HG03108 (cell line): ENCODE measurements around the gene POM121C.
"Not testable (repeated sequence)": the region's sequence is repeated elsewhere in the genome, so short reads cannot be mapped to it uniquely, and the experiment has no call there.

ENCODE experiments used
- ATAC-seq: cut with Tn5 transposase; IDR thresholded peaks from one replicate; pipeline ENCODE4 v1.9.1; 2021; ENCODE audit warnings: moderate library complexity; ENCODE audit not compliant: unreplicated experiment

POM121C gene

GRCh38 chr7:75485979-75486643 lies at the start of gene POM121C:
Gene POM121C (minus strand): TSS chr7:75486299. CDS start chr7:75441496, 44,803 bp downstream.
- peak; percentile 100 for ATAC-seq

- peak; percentile 82 for ATAC-seq
Observed at GRCh38 chr7:75534727-75535307, 48.7 kb upstream of the POM121C start.

DNA sequence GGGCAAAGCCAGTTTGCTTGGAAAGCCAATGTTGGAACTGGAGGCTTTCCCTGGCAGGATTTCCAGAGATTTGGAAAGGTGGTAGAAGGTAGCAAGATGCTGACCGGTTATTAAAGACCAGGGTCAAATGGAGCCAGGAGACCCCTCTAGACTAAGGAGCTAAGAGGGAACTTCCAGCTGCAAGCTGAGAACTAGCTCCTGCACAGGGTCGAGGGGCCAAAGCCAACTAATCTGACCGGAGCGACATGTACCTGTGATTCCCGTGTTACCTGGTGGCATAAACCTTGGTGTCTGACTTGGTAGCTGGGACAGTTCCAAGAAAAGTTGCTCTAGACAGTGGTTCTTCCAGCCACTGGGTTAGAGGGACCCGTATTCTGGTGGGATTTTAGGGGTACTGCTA lies 47.8 kb upstream of the POM121C start:
- ATAC-seq, result no peak

- no peak for ATAC-seq
Observed at GRCh38 chr7:75532639-75533038, 46.5 kb upstream of the POM121C start.

DNA sequence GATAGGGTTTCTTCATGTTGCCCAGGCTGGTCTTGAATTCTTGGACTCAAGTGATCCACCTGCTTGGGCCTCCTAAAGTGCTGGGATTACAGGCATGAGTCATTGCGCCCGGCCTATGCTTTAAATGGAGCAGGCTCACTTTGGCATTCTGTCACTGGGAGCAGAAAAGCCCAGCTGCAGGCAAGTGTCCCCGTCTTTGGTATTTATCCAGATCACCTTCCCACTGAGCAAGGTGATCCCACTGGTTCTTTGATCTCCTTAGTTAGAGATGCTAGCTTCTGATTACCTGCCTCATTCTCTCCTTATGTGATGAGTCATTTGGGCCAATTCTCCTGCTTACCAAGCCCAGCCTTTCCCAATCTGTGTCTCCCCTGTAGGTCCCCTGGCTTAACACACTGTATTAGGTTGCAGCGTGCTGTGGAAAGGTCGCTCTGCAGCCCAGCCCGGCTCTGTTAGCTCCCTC lies 45.3 kb upstream of the POM121C start:
- ATAC-seq, result no peak

DNA sequence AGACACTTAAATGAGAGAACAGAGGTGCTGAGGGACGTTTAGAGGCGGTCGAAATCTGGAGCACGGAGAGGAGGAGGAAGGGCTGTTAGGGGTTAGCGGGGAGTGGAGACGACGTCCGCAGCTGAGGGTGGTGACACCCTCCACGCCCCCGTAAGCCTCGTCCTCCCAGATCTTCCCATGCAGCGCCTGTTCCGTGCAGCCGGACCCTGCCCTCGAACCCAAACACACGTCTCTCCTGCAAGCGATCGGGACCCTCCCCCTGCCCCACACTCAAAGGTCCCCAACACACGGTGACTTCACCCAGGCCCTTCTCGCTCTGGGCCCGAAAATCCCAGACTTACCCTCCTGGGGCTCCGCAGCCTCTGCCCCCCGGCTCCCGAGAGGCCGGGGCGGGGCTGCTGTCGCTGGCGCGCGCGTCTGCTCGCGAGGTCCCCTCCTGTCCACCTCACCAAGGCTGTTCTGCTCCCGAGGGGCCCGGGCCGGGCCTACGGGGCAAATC lies 41.2 kb upstream of the POM121C start:
- ATAC-seq, result not testable (repeated sequence)

- ATAC-seq, result not testable (repeated sequence)
Observed at GRCh38 chr7:75521727-75522126, 35.6 kb upstream of the POM121C start.

DNA sequence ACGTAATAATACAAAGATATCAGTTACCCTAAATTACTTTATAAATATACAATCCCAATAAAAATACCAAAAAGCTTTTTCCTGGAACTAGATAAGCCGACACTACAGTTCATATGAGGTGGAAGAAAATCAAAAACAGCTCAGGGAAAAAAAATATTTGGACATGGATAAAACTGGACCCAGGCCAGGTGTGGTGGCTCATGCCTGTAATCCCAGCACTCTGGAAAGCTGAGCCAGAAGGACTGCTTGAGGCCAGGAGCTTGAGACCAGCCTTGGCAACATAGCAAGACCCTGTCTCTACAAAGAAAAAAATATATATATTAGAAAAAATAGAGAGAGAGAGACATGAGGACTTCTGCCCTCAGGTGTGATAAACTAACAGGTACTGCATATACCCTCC lies 32.7 kb upstream of the POM121C start:
- ATAC-seq, result not testable (repeated sequence)

DNA sequence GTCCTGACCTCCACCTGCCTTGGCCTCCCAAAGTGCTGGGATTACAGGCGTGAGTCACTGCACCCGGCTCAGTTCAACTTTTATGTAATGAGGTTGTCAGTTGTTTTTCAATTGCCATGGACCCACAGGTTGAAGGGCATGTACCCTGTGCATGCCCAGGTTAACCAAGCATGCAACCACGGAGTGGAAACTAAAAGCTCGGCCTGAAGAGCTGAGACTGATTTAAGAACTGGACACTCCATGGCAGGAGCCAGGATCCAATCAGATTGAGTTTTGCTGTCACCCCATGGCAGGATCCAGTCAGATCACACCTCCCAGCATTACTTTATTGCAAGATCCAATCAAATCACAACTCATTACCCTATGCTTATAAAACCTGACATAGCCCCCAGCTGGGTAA lies 22.9 kb upstream of the POM121C start:
- peak; percentile 52 for ATAC-seq

DNA sequence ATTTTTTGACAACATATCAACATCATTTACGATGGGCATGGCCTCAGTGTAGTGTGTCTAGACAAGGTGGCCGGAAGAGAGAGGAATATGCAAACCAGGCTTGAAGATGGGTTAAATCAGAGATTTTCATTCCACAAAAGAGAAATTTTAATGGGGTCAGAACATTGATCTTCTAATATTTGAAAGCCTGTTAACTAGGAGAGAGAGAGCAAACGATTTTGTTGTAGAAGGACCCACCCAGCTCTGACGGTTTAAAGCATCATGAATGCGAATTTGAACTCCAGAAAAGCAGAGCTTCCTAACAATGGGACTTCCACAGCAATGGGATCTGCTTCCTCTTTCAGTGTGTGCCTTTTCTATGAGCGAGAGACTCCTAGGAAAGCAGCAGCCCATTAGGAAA lies 5.9 kb upstream of the POM121C start, which contains the start of gene SPDYE5:
SPDYE5 (plus strand) TSS at position 301 of the 400 bp plus-strand sequence. CDS start 1,728 bp downstream, outside the sequence.
- ATAC-seq, result not testable (repeated sequence)

DNA sequence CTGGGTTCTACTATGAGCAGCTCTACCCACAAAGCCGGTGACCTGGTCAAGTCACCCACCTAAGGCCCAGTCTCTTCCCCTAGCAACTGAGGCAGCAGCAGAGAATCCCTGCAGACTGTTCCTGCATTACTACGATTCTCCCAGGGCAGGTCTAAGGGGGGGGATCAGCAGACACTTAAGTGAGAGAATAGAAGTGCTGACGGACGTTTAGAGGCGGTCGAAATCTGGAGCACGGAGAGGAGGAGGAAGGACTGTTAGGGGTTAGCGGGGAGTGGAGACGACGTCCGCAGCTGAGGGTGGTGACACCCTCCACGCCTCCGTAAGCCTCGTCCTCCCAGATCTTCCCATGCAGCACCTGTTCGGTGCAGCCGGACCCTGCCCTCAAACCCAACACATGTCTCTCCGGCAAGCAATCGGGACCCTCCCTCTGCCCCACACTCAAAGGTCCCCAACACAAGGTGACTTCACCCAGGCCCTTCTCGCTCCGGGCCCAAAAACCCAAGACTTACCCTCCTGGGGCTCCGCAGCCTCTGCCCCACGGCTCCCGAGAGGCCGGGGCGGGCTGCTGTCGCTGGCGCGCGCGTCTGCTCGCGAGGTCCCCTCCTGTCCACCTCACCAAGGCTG lies 632 bp downstream of the POM121C start:
- ATAC-seq, result not testable (repeated sequence)

DNA sequence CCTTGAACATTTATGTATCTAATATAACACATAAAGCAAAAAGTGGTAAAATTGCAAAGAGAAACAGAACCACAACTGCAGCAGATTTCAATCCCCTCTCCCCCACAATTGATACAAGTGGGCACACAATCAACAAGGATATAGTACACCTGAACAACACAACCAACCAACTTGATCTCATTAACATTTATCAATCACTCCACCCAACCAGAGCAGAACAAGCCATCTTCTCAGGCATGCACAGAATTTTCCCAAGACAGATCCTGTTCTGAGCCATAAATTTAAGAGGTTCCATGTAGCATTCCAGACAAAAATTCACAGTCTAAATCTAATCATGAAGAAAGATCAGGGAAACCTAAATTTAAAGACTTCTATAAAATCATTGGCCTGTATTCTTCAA lies 5.8 kb downstream of the POM121C start:
- not testable (repeated sequence) for ATAC-seq

- ATAC-seq, result not testable (repeated sequence)
Observed at GRCh38 chr7:75477457-75477856, 8.6 kb downstream of the POM121C start.

DNA sequence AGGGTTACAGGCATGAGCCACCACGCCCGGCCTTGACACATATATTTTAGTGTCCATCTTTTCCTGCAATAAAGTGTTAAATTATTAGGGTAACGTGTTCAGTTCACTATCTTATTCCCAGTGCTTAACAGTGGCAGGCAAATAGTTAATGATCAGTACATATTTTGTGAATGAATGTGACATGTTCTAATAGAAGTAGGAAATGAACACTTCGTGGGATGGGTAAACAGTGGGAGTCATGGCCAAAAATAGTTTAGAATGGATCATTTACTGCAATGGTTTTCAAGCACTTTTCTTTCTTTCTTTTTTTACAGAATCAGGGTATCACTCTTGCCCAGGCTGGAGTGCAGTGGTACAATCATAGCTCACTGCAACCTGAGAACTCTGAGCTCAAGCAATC lies 15.9 kb downstream of the POM121C start:
- not testable (repeated sequence) for ATAC-seq

GRCh38 chr7:75460541-75460940 lies 25.6 kb downstream of the POM121C start:
- not testable (repeated sequence) for ATAC-seq

- ATAC-seq, result not testable (repeated sequence)
Observed at GRCh38 chr7:75458034-75458433, 28.1 kb downstream of the POM121C start.

GRCh38 chr7:75456403-75456802 lies 29.7 kb downstream of the POM121C start:
- ATAC-seq, result not testable (repeated sequence)

DNA sequence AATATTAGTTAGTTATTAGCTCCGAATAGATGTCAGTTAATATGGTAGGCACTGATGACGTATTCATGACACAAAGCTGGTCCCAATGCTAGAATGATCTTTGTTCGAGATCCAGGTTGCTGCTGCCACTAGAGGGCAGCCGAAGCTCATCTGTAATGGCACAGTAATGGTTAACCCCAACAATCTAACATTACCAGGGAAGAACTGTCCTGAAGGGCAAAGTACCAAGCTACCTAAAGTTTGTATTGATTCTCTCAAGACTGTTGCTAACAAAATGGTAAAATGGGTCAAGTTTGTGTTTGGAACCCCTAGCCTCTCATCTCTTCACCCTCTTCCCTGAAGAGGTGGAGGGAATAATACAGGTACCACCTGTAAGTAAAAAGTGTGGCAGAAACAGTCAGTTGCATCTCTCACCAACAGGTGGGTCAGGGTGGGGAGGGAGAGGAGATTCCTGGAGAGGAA lies 33.6 kb downstream of the POM121C start:
- ATAC-seq, result peak; percentile 84

DNA sequence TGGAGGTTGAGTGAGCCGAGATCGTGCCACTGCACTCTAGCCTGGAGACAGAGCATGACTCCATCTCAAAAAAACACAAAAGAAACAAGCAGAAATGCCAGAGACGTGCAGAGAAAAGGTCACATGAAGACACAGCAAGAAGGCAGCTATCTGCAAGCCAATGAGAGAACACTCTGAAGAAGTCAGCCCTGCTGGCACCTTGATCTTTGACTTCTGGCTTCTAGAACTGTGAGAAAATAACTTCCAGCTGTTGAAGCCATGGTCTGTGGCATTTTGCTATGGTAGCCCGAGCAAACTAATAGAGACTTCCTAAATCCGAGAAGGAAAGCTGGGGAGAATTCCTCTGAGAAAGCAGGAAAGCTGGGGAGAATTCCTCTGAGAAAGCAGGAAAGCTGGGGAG lies 36.2 kb downstream of the POM121C start:
- ATAC-seq, result not testable (repeated sequence)

- ATAC-seq, result peak; percentile 80
Observed at GRCh38 chr7:75442465-75443111, 43.5 kb downstream of the POM121C start.

- ATAC-seq, result peak; percentile 38
Observed at GRCh38 chr7:75442101-75442464, 44.0 kb downstream of the POM121C start.
